ENCODE measurements around the gene GADD45B. TPM values are rescaled to one million over a fixed set of nuclear protein-coding genes. Genes with fewer than 3 reads are reported as not detected.

Gene GADD45B
- total RNA-seq, 1 experiment from 2014 or later: 16.2 TPM

GRCh38 chr19:2449019-2449418 is 26.9 kb upstream of the GADD45B start:
- H3K14ac ChIP-seq (ENCODE audit: insufficient read depth, low read length): no peak overlapping the region
- H3K79me2 ChIP-seq (ENCODE audit: insufficient read depth, low read length): peaks cover 28% of the 10 kb centered on the region; the same call in 1 of the 2 replicates
- Mint-ChIP-seq H3K9me3 (no peaks in the 10 kb centered on the region), H3K4me1 (peaks cover 10 to 15% of the 10 kb centered on the region in 2 experiments), H3K36me3 (ENCODE audit: insufficient read depth in 1 of 3, low read depth in 3 of 3) (peaks cover 3 to 16% (median 14%) of the 10 kb centered on the region in 3 experiments; a peak in 6 of 7 replicates), H3K4me3 (no peak overlapping the region), H3K27ac (no peak overlapping the region), H3K27me3 (ENCODE audit: low read depth) (no peaks in the 10 kb centered on the region)
- no peak overlapping the region for H3K23ac ChIP-seq (ENCODE audit: insufficient read length, low read depth, low read length)
- H2AFZ ChIP-seq (ENCODE audit: low read length): no peak overlapping the region
- H4K91ac ChIP-seq (ENCODE audit: insufficient read length, low read depth, low read length): no peak overlapping the region
- no peak overlapping the region for H3K9ac ChIP-seq (ENCODE audit: extremely low read depth, insufficient read length, low read length)
- no peaks in the 10 kb centered on the region for H4K20me1 ChIP-seq (ENCODE audit: control insufficient read depth, insufficient read depth, insufficient read length)
- no peak overlapping the region for H3K4me2 ChIP-seq (ENCODE audit: insufficient read depth, insufficient read length, low read length)
- no peak overlapping the region for H3K18ac ChIP-seq (ENCODE audit: insufficient read length, low read depth, low read length)
- H2BK12ac ChIP-seq (ENCODE audit: insufficient read length, low read depth, low read length): no peak overlapping the region
- no peak overlapping the region for H2BK120ac ChIP-seq (ENCODE audit: low read depth, low read length, poor library complexity, severe bottlenecking)
- no peak for DNase-seq
- no peak overlapping the region for H2BK5ac ChIP-seq (ENCODE audit: insufficient read length, low read length)
- H3K56ac ChIP-seq (ENCODE audit: insufficient read length, low read depth, low read length): no peak overlapping the region
- WGBS (ENCODE audit: extremely low coverage, insufficient read length, low lambda C conversion rate): no CpG with 5 or more reads among the region's 11 CpGs
- no peak overlapping the region for H2BK15ac ChIP-seq (ENCODE audit: low read depth, low read length)
- H4K5ac ChIP-seq (ENCODE audit: insufficient read length, low read depth, low read length): no peak overlapping the region
- no peaks in the 10 kb centered on the region for H3K27me3 ChIP-seq (ENCODE audit: insufficient read depth, low read length)
- no peak overlapping the region for H3T11ph ChIP-seq (ENCODE audit: low read length)
- no peak overlapping the region for H4K8ac ChIP-seq (replicated peaks; ENCODE audit: insufficient read length, low read depth, low read length)
- TF ChIP-seq CTCF (conservative IDR thresholded peaks at IDR 0.05): no peak
- H3K23me2 ChIP-seq (ENCODE audit: insufficient read length, low read depth, low read length, poor library complexity, severe bottlenecking): no peaks in the 10 kb centered on the region
- H2AK5ac ChIP-seq (ENCODE audit: insufficient read length, low read length): no peak overlapping the region
- no peak overlapping the region for H2BK20ac ChIP-seq (ENCODE audit: low read depth, low read length, poor library complexity, severe bottlenecking)
- no peaks in the 10 kb centered on the region; the same call in 1 of the 2 replicates for H3K4me1 ChIP-seq (ENCODE audit: insufficient read depth, low read length)
- peaks cover 10% of the 10 kb centered on the region for H3K79me1 ChIP-seq (ENCODE audit: insufficient read depth, low read depth, low read length, poor library complexity, severe bottlenecking)
- no peak overlapping the region for H3K4ac ChIP-seq (ENCODE audit: low read depth, low read length)
- H3K27ac ChIP-seq (ENCODE audit: insufficient read length, low read depth, low read length): no peak overlapping the region
- H3K9me3 ChIP-seq (ENCODE audit: control insufficient read depth, low read depth, low read length): no peaks in the 10 kb centered on the region

Measured in H9 (cell line).